Activated CD8-positive, alpha-beta memory T cell treated with anti-CD3 and anti-CD28 coated beads, Interleukin-2, amount 50 U/mL, for 1 hour (primary cell): Measurements from ENCODE around the gene PSD2.

Source experiments
- DNase-seq: peaks from one replicate; pipeline ENCODE4 v3.0.0-alpha.2; 2020; ENCODE audit errors: extremely low read depth

Gene PSD2

DNA sequence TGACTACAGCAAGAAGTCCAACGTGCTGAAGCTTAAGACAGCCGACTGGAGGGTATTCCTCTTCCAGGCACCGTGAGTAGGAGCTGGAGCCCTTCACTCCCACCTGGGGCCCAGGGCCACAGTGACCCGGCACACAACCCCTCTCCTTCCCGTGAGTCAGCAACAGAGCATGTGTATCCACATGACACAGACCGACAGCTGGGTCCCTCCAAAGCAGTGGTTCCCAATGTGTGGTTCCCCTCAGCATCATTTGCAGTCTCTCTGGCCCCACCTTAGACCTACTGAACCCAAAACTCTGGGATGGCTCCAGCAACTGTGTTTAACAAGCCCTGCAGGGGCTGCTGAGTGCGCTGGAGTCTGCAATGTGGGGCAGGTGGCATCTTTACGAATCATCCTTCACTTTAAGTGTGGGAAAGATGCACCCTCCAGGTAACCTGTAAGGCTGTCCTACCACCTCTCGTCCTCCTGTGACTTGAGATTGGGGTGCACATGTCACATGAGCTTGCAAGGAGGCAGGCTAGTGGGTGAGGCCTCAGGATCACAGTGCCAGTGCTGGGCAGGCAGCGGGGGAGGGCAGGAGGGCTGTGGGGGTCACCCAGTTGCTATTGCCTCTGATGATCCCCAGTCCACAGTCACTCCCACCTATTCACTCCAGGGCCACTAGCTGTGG is 42.2 kb downstream of the PSD2 start:
- DNase-seq = no peak

- DNase-seq = no peak
Measured at GRCh38 chr5:139838381-139839197, 43.0 kb downstream of the PSD2 start.

GRCh38 chr5:139839232-139839815 is 43.7 kb downstream of the PSD2 start:
- DNase-seq = no peak

- no peak for DNase-seq
Measured at GRCh38 chr5:139839918-139840317, 44.3 kb downstream of the PSD2 start.

DNA sequence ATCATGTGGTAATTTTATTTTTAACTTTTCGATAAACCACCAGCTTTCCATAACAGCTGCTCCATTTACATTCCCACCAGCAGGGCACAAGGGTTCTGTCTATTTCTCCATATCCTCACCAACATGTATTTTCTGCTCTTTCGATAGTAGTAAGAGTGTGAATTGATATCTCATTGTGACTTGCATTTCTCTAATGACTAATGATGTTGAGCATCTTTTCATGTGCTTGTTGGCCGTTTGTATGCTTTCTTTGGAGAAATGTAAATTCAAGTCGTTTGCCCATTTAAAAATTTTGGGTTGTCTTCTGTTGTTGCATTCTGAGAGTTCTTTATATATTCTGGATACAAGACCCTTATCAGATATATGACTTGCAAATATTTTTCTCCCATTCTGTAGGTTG is 45.9 kb downstream of the PSD2 start:
- no peak for DNase-seq

DNA sequence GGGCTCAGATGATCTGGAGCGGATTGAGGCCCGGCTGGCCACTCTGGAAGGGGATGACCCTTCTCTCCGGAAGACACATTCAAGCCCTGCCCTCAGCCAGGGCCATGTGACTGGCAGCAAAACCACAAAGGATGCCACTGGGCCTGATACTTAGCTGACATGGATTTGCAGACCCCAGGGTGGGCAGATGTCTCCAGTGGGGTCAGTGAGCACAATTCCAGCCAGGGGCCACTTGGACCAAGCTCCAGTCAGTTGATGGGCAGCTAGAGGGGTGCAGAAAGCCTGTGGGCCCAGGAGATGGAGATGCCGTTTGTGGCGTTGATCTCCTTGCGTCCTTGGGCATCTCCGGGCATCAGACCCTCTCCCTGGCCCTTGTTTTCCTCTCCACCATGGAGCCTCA is 46.7 kb downstream of the PSD2 start:
- DNase-seq = no peak

- DNase-seq = no peak
Measured at GRCh38 chr5:139843991-139844390, 48.4 kb downstream of the PSD2 start.

DNA sequence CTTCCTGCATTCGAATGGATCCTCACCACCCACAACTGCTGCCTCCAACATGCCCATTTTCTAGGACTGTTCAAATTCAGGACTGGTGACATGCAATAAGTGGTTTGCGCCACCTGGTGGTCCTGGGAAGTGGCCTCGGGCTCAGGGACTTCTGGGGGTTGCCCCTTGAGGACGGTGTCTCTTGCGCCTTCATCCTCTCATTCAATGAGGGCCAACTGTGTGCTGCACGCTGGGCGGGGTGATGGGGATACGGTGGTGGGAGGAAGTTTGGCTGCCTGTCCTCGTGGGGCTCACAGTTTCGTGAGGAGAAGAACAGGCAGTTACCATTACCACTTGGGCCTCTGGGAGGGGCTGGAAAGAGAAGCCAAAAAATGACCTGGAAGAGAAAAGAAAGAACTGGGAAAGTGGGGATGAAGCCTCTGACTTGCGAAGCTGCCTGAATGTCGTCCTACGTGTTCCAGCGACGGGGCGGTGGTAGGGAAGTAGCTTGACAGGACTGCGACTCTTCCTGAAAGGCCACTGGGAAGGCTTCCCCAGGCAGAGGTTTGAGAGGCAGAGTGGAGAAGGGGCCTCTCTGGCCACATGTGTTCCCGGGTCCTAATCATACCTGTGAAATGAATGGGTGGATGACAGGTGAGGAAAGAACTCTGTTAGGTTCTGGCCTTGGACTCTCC is 49.0 kb downstream of the PSD2 start:
- DNase-seq = peak; percentile 37

- DNase-seq = no peak
Measured at GRCh38 chr5:139845846-139846681, 50.5 kb downstream of the PSD2 start.

- no peak for DNase-seq
Measured at GRCh38 chr5:139847091-139847490, 51.5 kb downstream of the PSD2 start.

DNA sequence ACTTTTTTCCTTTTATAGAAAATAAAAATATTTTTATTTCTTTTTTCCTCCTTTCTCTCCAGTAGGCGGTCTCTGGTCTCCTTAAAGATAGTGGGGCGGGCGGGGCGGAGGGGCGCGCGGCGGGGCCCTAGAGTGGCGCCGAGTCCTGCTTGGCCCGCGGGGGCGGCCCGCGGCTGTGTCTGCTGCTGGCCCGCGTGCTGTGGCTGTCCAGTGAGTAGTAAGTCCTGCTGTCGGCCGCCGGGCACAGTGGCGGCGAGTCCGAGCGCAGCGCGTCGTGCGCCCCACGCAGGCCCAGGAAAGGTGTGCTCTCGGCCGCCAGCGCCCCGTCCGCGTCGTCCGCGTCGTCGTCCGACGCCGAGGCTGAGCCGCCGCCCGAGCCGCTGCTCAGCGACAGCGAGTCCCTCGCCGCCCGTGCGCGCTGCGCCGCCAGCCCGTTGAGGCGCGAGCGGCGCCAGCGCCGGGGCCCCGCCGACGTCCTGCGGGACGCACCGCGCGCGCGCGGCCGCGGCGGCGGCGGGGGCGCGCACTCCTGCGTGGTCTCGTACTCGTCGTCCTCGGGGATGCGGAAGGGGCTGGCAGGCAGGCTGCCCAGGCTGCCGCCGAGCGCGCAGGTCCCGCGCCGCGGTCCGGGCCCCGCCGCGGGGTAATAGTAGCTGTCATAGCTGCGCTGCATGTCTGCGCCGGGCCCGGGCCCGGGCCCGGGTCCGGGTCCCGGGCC is 52.3 kb downstream of the PSD2 start:
- DNase-seq = peak; percentile 48

DNA sequence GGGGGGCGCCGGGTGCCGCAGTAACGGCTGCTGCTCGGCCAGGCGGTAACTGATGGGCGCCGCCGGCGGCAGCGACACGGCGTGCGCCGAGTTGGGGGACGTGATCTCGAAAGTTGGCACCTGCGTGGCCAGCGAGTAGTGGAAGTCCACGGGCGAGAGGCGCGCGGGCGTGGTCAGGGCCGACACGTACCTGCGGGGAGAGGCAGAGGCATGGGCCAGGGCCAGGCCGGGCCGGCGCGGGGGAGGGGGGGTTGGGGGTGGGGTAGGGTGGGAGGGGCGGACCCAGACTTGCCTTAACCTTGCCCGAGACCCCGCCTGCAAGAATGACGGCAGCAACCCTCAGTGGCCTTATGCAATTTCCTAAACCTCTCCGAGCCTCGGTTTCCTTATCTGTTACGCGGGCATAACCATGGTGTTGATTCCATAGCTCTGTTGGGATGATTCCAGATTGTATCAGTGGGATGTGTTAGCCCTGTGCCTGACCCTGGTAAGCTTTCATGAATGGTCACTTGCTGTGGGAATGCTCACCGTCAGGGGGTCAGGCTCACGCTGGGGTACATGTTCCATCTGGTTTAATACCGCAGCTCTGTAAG is 53.0 kb downstream of the PSD2 start:
- DNase-seq = no peak

- no peak for DNase-seq
Measured at GRCh38 chr5:139849501-139849900, 53.9 kb downstream of the PSD2 start.

DNA sequence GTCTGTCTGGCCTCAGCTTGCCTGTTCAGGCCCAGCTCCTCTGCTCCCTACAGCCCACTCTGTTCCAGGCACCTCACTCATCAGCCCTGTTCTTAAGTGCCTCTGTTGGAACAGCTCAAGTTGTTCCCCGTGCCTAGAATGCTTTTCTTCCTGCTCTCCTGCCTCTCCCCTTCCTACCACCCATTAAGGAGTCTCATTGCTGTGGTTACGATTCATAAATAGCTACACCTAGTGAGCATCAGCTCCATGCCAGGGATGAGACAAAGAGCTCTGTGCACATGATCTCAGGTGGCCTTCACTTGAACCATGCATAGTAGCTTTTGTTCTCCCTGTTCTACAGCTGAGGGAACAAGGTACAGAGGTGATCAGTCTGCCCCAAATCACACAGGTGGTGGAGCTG is 54.3 kb downstream of the PSD2 start:
- DNase-seq = no peak

- DNase-seq = no peak
Measured at GRCh38 chr5:139850423-139851016, 54.9 kb downstream of the PSD2 start.

DNA sequence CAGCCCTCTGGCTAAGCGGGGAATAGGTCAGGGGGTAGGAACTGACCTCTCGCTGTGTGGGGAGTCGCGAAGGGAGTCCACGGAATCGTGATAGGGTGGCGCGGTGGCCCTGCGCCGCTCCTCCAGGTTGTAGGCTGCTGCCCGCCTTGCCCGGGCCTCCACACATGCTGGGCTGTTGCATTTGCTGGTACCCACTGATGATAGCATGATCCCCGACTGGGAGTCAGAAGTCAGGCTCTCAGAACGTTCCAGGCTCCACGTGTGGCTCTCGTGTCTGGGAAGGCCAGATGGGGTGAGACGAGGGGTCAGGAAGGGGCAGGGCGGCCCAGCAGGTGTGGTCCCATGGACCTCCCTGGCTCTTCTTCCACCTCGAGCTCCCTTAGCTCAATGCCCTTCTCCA is 56.0 kb downstream of the PSD2 start:
- no peak for DNase-seq

- DNase-seq = no peak
Measured at GRCh38 chr5:139852696-139853095, 57.1 kb downstream of the PSD2 start.

DNA sequence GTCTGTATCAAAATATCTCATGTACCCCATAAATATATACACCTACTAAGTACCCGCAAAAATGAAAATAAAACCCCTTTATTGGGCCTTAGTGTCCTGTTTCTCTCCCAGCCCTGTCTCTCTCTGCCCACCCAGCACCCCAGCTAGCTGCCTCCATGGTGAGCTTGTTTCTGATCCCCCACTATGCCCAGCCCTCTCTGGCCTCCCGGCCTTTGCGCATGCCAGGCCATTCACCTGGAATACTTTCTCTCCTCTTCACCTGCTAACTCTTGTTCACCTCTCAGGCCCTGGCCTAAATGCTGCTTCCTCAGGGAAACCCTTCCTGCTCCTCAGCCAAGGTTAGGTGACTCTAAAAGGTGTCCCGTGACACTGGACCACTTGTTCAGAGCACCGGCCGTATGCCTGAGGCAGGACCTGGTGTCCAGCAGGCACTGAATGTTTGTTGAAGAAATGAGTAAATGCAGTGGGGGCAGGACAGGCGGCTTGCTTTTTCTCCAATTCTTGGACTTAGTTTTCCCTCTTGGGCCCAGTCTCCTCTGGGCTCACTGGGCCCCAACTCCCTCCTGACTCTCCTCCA is 58.5 kb downstream of the PSD2 start:
- no peak for DNase-seq

DNA sequence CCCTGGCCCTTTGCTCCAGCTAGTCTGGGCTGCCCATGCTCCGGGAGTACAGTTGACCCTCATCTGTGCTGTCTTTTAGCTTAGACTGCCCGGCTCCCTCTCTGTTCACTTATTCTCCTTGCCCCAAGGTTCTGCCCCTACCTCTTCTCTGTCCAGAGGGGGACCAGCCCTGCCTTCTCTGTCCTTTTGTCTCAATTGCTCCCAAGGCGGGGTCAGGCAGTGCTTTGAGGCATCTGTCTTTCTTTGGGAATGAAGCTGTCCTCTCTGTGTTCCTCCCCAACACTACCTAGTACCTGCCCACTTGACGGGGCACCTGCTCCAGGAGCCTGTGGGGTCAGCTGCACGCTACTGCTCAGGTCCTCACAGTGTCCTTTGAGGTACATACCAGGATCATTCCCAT is 59.3 kb downstream of the PSD2 start:
- DNase-seq = no peak

DNA sequence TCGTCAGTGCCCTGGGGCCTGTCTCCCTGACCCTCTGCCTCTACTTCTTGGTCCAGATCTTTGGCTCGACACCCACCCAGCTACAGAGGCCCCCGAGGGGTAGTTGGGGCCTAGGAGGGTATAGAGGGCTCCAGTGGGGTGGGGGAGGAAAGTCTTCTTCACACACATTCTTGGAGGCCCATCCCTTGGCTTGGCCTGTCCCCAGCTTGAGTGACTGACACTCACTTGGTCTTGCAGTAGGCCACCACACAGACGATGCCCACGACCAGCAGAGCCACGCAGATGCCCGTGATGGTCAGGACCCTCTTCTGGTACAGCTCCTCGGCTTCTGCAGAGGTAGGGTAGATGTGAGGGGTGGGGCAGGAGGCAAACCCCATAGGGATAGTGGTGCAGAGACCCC is 59.8 kb downstream of the PSD2 start:
- no peak for DNase-seq
